K562 (cell line): Measurements from ENCODE around the gene TECPR1. TPM values are rescaled to one million over a fixed set of nuclear protein-coding genes. Genes with fewer than 3 reads are reported as not detected.
A peak's percentile ranks its signal among the peaks of the same experiment; 100 is the strongest.

ENCODE experiments used
- ATF2 ChIP-seq: sonication (generic); formaldehyde crosslinking; IDR thresholded peaks from 2 replicates; pipeline ENCODE4 v1.8.1; 2022; ENCODE audit warnings: missing genetic modification reagents
- BACH1 ChIP-seq: fragments of 200-800 bp; sonication (Bioruptor generic); IDR thresholded peaks from 2 replicates; pipeline ENCODE4 v1.6.1; 2016; ENCODE audit warnings: missing genetic modification characterization, missing compliant biosample characterization
- CCNT2 ChIP-seq: IDR thresholded peaks from 2 replicates; pipeline ENCODE4 v1.6.1; 2011; ENCODE audit warnings: borderline replicate concordance, low read depth, mild to moderate bottlenecking, moderate library complexity, mixed read lengths, low read length; ENCODE audit not compliant: insufficient read length; ENCODE audit errors: extremely low read depth
- FOSL1 ChIP-seq: fragments of 200-800 bp; sonication (Bioruptor generic); conservative IDR thresholded peaks from 2 replicates; pipeline ENCODE4 v1.6.1; 2016; ENCODE audit warnings: missing genetic modification characterization, missing compliant biosample characterization
- FOXK2 ChIP-seq, 2 experiments: fragments of 450-650 bp; IDR thresholded peaks in 1 of 2; conservative IDR thresholded peaks in 1 of 2; 2 replicates each; pipeline ENCODE4 v1.6.1; 2016; ENCODE audit warnings: low read depth in 2 of 2, mild to moderate bottlenecking in 1 of 2
- HOXB6 ChIP-seq: fragments of 250-450 bp; sonication (Bioruptor Pico); IDR thresholded peaks from 2 replicates; pipeline ENCODE4 v1.5.1; 2022; ENCODE audit warnings: mild to moderate bottlenecking, borderline replicate concordance
- KLF16 ChIP-seq: IDR thresholded peaks from 2 replicates; pipeline ENCODE4 v1.6.1; 2016; ENCODE audit warnings: antibody characterized with exemption
- L3MBTL2 ChIP-seq: fragments of 450-650 bp; IDR thresholded peaks from 2 replicates; pipeline ENCODE4 v1.6.1; 2016; ENCODE audit warnings: mild to moderate bottlenecking, moderate library complexity
- PKNOX1 ChIP-seq: fragments of 450-650 bp; IDR thresholded peaks from 2 replicates; pipeline ENCODE4 v1.6.1; 2016
- RBM22 ChIP-seq: fragments of 200-400 bp; formaldehyde crosslinking; IDR thresholded peaks from 2 replicates; pipeline ENCODE4 v1.6.1; 2018; ENCODE audit warnings: low read length, low read depth; ENCODE audit not compliant: poor library complexity, severe bottlenecking
- SMAD4 ChIP-seq: fragments of 250-450 bp; sonication (Bioruptor Pico); conservative IDR thresholded peaks from 2 replicates; pipeline ENCODE4 v1.8.0; 2021; ENCODE audit warnings: inconsistent platforms, mild to moderate bottlenecking, moderate library complexity
- SRF ChIP-seq, 2 experiments: fragments of 250-450, 450-650 bp in 1 of 2; sonication (Bioruptor Pico) in 1 of 2; sonication (generic) in 1 of 2; formaldehyde crosslinking; IDR thresholded peaks; 2 replicates each; pipeline versions ENCODE4 v1.5.0 to v1.5.1; 2020 to 2022; ENCODE audit warnings: mild to moderate bottlenecking in 1 of 2, missing genetic modification reagents in 1 of 2
- STAT5B ChIP-seq: fragments of 250-450 bp; sonication (Bioruptor Pico); IDR thresholded peaks from 2 replicates; pipeline ENCODE4 v1.8.0; 2021; ENCODE audit warnings: mild to moderate bottlenecking, inconsistent platforms
- TCF7L2 ChIP-seq: fragments of 150-350 bp; IDR thresholded peaks from 2 replicates; pipeline ENCODE4 v1.6.1; 2016; ENCODE audit warnings: low read depth, mild to moderate bottlenecking, low read length, moderate library complexity
- TRIM28 ChIP-seq: fragments of 450-650 bp; IDR thresholded peaks from 2 replicates; pipeline ENCODE4 v1.6.1; 2017
- ZNF146 ChIP-seq: IDR thresholded peaks from one replicate; pipeline ENCODE4 v1.6.1; 2018; ENCODE audit warnings: missing compliant biosample characterization; ENCODE audit not compliant: unreplicated experiment
- ZNF197 ChIP-seq: fragments of 200-800 bp; sonication (Bioruptor generic); IDR thresholded peaks from 2 replicates; pipeline ENCODE4 v1.6.1; 2016; ENCODE audit warnings: low read depth, missing genetic modification characterization, missing compliant biosample characterization
- ZNF57 ChIP-seq: fragments of 450-650 bp; formaldehyde crosslinking; IDR thresholded peaks from 2 replicates; pipeline ENCODE4 v1.4.0; 2020; ENCODE audit warnings: mild to moderate bottlenecking, moderate library complexity
- ZNF592 ChIP-seq: fragments of 450-650 bp; IDR thresholded peaks from 2 replicates; pipeline ENCODE4 v1.6.1; 2017; ENCODE audit warnings: antibody characterized with exemption, mild to moderate bottlenecking
- ZNF785 ChIP-seq: fragments of 250-450 bp; sonication (Bioruptor Pico); IDR thresholded peaks from 2 replicates; pipeline ENCODE4 v1.4.0; 2020; ENCODE audit warnings: mild to moderate bottlenecking
- polyA plus RNA-seq, 8 experiments: library from polyadenylated mRNA; depleted of rRNA in 4 of 8; stranded (reverse) in 5 of 8; unstranded in 3 of 8; fragments of >200 nt; fragmentation: Nextera tagmentation in 2 of 8; fragmentation: Illumina TruSeq in 1 of 8; extraction: Ambion mirVana in 2 of 8; extraction: Trizol in 1 of 8; gene quantifications; 2 replicates each; pipeline versions ENCODE4 v1.2.1 to v1.2.3, GENCODE V29; 2011 to 2014; ENCODE audit warnings: inconsistent platforms in 1 of 8, missing spikeins in 1 of 8
- total RNA-seq, 7 experiments: library from RNA; depleted of rRNA in 6 of 7; stranded (reverse); fragments of >200 nt in 6 of 7; fragmentation: Illumina TruSeq in 2 of 7; extraction: Trizol in 2 of 7; gene quantifications; 2 replicates each; pipeline versions ENCODE4 v1.2.1 to v1.2.3, GENCODE V29; 2011 to 2021; ENCODE audit warnings: low replicate concordance in 1 of 7
- TF ChIP-seq, protein P1 (sequence below): fragments of 250-450 bp; sonication (Bioruptor Pico); IDR thresholded peaks from 2 replicates; pipeline ENCODE4 v1.8.0; 2022; ENCODE audit warnings: inconsistent platforms, mild to moderate bottlenecking, moderate library complexity, borderline replicate concordance

TECPR1 gene
- total and polyA plus RNA-seq, 9 of the 15 experiments (the other 6 are each of a cell fraction or from before 2014, with no cell fraction given) = 0.17 to 15.0 (median 2.2) TPM

GRCh38 chr7:98254951-98255610, 3.0 kb upstream of the TECPR1 start (continued):
- TF ChIP-seq L3MBTL2 = no peak
- peak; percentile 70; the same call in 1 of the 2 replicates for TF ChIP-seq ZNF592
- no peak for TF ChIP-seq HOXB6
- no peak for TF ChIP-seq ZNF197 (CRISPR knock-in tag)
- no peak for TF ChIP-seq ZNF785 (CRISPR knock-in tag)
- TF ChIP-seq FOSL1 (tag) = 0 out of 2 replicates have a peak, but pooled peaks have one; percentile 21
- peak; percentile 65 for TF ChIP-seq PKNOX1
- TF ChIP-seq KLF16 = no peak
- TF ChIP-seq ZNF146 = no peak
- no peak for TF ChIP-seq CCNT2
- peak; percentile 20 to 49; a peak in 1 of 4 replicates for TF ChIP-seq FOXK2 (conservative IDR thresholded peaks at IDR 0.05 in 1 of 2, IDR thresholded peaks at IDR 0.05 in 1 of 2; ENCODE audit: low read depth in 2 of 2)
- TF ChIP-seq SRF (CRISPR knock-in tag; IDR thresholded peaks at IDR 0.05) = peak; percentile 79 to 98
- no peak for TF ChIP-seq TRIM28
- TF ChIP-seq ATF2 (CRISPR knock-in tag) = no peak
- no peak for TF ChIP-seq ZNF57 (CRISPR knock-in tag)
- no peak for TF ChIP-seq TCF7L2
- TF ChIP-seq, protein P1, sequence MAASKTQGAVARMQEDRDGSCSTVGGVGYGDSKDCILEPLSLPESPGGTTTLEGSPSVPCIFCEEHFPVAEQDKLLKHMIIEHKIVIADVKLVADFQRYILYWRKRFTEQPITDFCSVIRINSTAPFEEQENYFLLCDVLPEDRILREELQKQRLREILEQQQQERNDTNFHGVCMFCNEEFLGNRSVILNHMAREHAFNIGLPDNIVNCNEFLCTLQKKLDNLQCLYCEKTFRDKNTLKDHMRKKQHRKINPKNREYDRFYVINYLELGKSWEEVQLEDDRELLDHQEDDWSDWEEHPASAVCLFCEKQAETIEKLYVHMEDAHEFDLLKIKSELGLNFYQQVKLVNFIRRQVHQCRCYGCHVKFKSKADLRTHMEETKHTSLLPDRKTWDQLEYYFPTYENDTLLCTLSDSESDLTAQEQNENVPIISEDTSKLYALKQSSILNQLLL = no peak
- 0 out of 2 replicates have a peak, but pooled peaks have one; percentile 17 for TF ChIP-seq SMAD4 (CRISPR knock-in tag)
- TF ChIP-seq BACH1 (tag) = peak; percentile 50; the same call in 1 of the 2 replicates
- no peak for TF ChIP-seq RBM22
- no peak for TF ChIP-seq STAT5B
